Naive thymus-derived CD4-positive, alpha-beta T cell (primary cell): Measurements from ENCODE around the gene AXIN1. TPM values are rescaled to one million over a fixed set of nuclear protein-coding genes. Genes with fewer than 3 reads are reported as not detected.
A peak's percentile ranks its signal among the peaks of the same experiment; 100 is the strongest.

ENCODE experiments used
- ATAC-seq: fragments of 150-1000 bp; cut with Tn5 transposase; 2 replicates; pipeline ENCODE4 v1.10.0; 2021; ENCODE audit warnings: mild to moderate bottlenecking, moderate library complexity
- CTCF ChIA-PET: fragments of 350-600 bp; sonication (Branson Sonifier 250); formaldehyde crosslinking; loops from one replicate; lab custom pipeline; 2021; ENCODE audit warnings: antibody characterized with exemption; lab: Charles Lee
- POLR2A ChIA-PET: fragments of 350-600 bp; sonication (Branson Sonifier 250); formaldehyde crosslinking; loops from one replicate; lab custom pipeline; 2021; ENCODE audit warnings: antibody characterized with exemption, inconsistent platforms; lab: Charles Lee
- DNase-seq, 9 donors: peaks; one replicate each; pipeline versions ENCODE4 v3.0.0 to v3.0.0-alpha.2; 2020 to 2022; ENCODE audit warnings: mixed read lengths in 1 of 9
- H3K27ac ChIP-seq: one replicate; pipeline ENCODE4 v1.7.0; 2013; ENCODE audit warnings: mild to moderate bottlenecking, low read depth, low read length, moderate library complexity
- H3K27me3 ChIP-seq, 2 donors: one replicate each; pipeline ENCODE4 v1.7.0; 2013; ENCODE audit warnings: low read length in 2 of 2, mild to moderate bottlenecking in 2 of 2, moderate library complexity in 2 of 2; ENCODE audit not compliant: control insufficient read depth in 2 of 2, insufficient read depth in 2 of 2
- H3K36me3 ChIP-seq, 3 experiments: 1 replicate in 2 of 3; 2 replicates in 1 of 3; pipeline ENCODE4 v1.7.0; 2013; ENCODE audit warnings: low read length in 3 of 3, mild to moderate bottlenecking in 3 of 3, moderate library complexity in 1 of 3; ENCODE audit not compliant: insufficient read depth in 3 of 3, control insufficient read depth in 2 of 3
- H3K4me1 ChIP-seq, 2 donors: one replicate each; pipeline ENCODE4 v1.7.0; 2013; ENCODE audit warnings: low read length in 2 of 2, mild to moderate bottlenecking in 2 of 2, moderate library complexity in 1 of 2; ENCODE audit not compliant: control insufficient read depth in 2 of 2, insufficient read depth in 2 of 2
- H3K4me3 ChIP-seq: 2 replicates; pipeline ENCODE4 v1.7.0; 2013; ENCODE audit warnings: mild to moderate bottlenecking, low read length
- H3K9me3 ChIP-seq, 3 experiments: 1 replicate in 2 of 3; 2 replicates in 1 of 3; pipeline ENCODE4 v1.7.0; 2013; ENCODE audit warnings: low read length in 3 of 3; ENCODE audit not compliant: control insufficient read depth in 2 of 3
- H3K27ac Mint-ChIP-seq, 9 donors: one replicate each; pipeline ENCODE4 v1.8.0; 2020 to 2022; ENCODE audit warnings: mixed read lengths in 9 of 9, mild to moderate bottlenecking in 8 of 9, moderate library complexity in 5 of 9, inconsistent platforms in 2 of 9
- H3K27me3 Mint-ChIP-seq, 5 donors: one replicate each; pipeline ENCODE4 v1.8.0; 2021 to 2022; ENCODE audit warnings: mixed read lengths in 5 of 5, mild to moderate bottlenecking in 1 of 5
- H3K36me3 Mint-ChIP-seq, 5 donors: one replicate each; pipeline ENCODE4 v1.8.0; 2020 to 2022; ENCODE audit warnings: mixed read lengths in 5 of 5, mild to moderate bottlenecking in 3 of 5, inconsistent platforms in 1 of 5
- H3K4me1 Mint-ChIP-seq, 7 donors: one replicate each; pipeline ENCODE4 v1.8.0; 2020 to 2022; ENCODE audit warnings: mixed read lengths in 7 of 7, mild to moderate bottlenecking in 3 of 7, inconsistent platforms in 1 of 7
- H3K4me3 Mint-ChIP-seq, 10 donors: one replicate each; pipeline ENCODE4 v1.8.0; 2020 to 2022; ENCODE audit warnings: mild to moderate bottlenecking in 10 of 10, mixed read lengths in 10 of 10, moderate library complexity in 6 of 10, inconsistent platforms in 2 of 10
- H3K9me3 Mint-ChIP-seq, 11 donors: one replicate each; pipeline ENCODE4 v1.8.0; 2020 to 2022; ENCODE audit warnings: mixed read lengths in 11 of 11, mild to moderate bottlenecking in 4 of 11, inconsistent platforms in 1 of 11, moderate library complexity in 1 of 11
- intact Hi-C, 2 donors: fragments of 100-400 bp; cut with micrococcal nuclease; formaldehyde crosslinking; loops; one replicate each; pipeline ENCODE4 v1.15.1; 2023
- polyA plus RNA-seq, 2 donors: library from polyadenylated mRNA; unstranded; fragments of 300-500 nt; fragmentation: Illumina TruSeq; gene quantifications; one replicate each; pipeline ENCODE4 v1.2.3, GENCODE V29; 2021
- total RNA-seq, 6 experiments: library from RNA in 5 of 6; stranded (reverse) in 5 of 6; gene quantifications; 1 replicate in 5 of 6; 2 replicates in 1 of 6; pipeline ENCODE4 v1.2.3 and lab custom pipeline; 2021 to 2026

Gene AXIN1
- total and polyA plus RNA-seq, 7 experiments from 2014 or later = 1.2 to 45.9 (median 36.2) TPM

GRCh38 chr16:293043-293775 lies 59.3 kb downstream of the AXIN1 start:
- no peak overlapping the region for H3K27ac Mint-ChIP-seq
- peaks cover 0 to 16% (median 3%) of the 10 kb centered on the region in 5 donors for H3K36me3 Mint-ChIP-seq
- DNase-seq = no peak
- CTCF ChIA-PET = no interaction called here
- Histone ChIP-seq H3K4me3 (no peak overlapping the region), H3K4me1 (no peaks in the 10 kb centered on the region), H3K36me3 (peaks cover 0 to 87% (median 9%) of the 10 kb centered on the region in 3 experiments), H3K27me3 (no peaks in the 10 kb centered on the region), H3K9me3 (no peaks in the 10 kb centered on the region), H3K27ac (no peak overlapping the region)
- intact Hi-C loops = no loop called here
- POLR2A ChIA-PET = no interaction called here
- no peak for ATAC-seq
- no peak overlapping the region for H3K4me3 Mint-ChIP-seq
- H3K4me1 Mint-ChIP-seq = no peaks in the 10 kb centered on the region
- no peaks in the 10 kb centered on the region for H3K9me3 Mint-ChIP-seq
- H3K27me3 Mint-ChIP-seq = no peaks in the 10 kb centered on the region

GRCh38 chr16:291539-291938 lies 61.0 kb downstream of the AXIN1 start:
- peaks cover 0 to 87% (median 9%) of the 10 kb centered on the region in 3 experiments for H3K36me3 ChIP-seq
- ATAC-seq (no peak), DNase-seq (no peak)
- CTCF ChIA-PET = no interaction called here
- H3K9me3 ChIP-seq = peaks cover 0 to 1% (median 0%) of the 10 kb centered on the region in 3 experiments
- POLR2A ChIA-PET = no interaction called here
- H3K27ac ChIP-seq = no peak overlapping the region
- no peaks in the 10 kb centered on the region for H3K27me3 ChIP-seq
- H3K4me3 ChIP-seq = no peak overlapping the region
- Mint-ChIP-seq H3K36me3 (peaks cover 0 to 26% (median 7%) of the 10 kb centered on the region in 5 donors), H3K4me1 (no peaks in the 10 kb centered on the region), H3K27ac (peak overlapping the region in 1 of 9 donors; percentile 18), H3K4me3 (no peak overlapping the region), H3K27me3 (no peaks in the 10 kb centered on the region), H3K9me3 (no peaks in the 10 kb centered on the region)
- H3K4me1 ChIP-seq = no peaks in the 10 kb centered on the region
- intact Hi-C loops = no loop called here

GRCh38 chr16:290681-291405 lies 61.7 kb downstream of the AXIN1 start:
- H3K27ac Mint-ChIP-seq = no peak overlapping the region
- Histone ChIP-seq H3K27me3 (no peaks in the 10 kb centered on the region), H3K9me3 (peaks cover 0 to 4% (median 0%) of the 10 kb centered on the region in 3 experiments), H3K36me3 (peaks cover 0 to 83% (median 9%) of the 10 kb centered on the region in 3 experiments), H3K4me1 (no peaks in the 10 kb centered on the region), H3K4me3 (no peak overlapping the region), H3K27ac (no peak overlapping the region)
- H3K4me3 Mint-ChIP-seq = no peak overlapping the region
- no peak for DNase-seq
- H3K27me3 Mint-ChIP-seq = no peaks in the 10 kb centered on the region
- ChIA-PET CTCF (no interaction called here), POLR2A (no interaction called here)
- no peak for ATAC-seq
- peaks cover 0 to 26% (median 7%) of the 10 kb centered on the region in 5 donors for H3K36me3 Mint-ChIP-seq
- H3K9me3 Mint-ChIP-seq = no peaks in the 10 kb centered on the region
- intact Hi-C loops = no loop called here
- no peaks in the 10 kb centered on the region for H3K4me1 Mint-ChIP-seq

GRCh38 chr16:290015-290680 lies 62.4 kb downstream of the AXIN1 start:
- Mint-ChIP-seq H3K9me3 (no peaks in the 10 kb centered on the region), H3K27ac (no peak overlapping the region), H3K27me3 (no peaks in the 10 kb centered on the region), H3K4me3 (no peak overlapping the region), H3K4me1 (no peaks in the 10 kb centered on the region), H3K36me3 (peaks cover 0 to 26% (median 7%) of the 10 kb centered on the region in 5 donors)
- DNase-seq = no peak
- Histone ChIP-seq H3K4me3 (no peak overlapping the region), H3K9me3 (peaks cover 0 to 4% (median 0%) of the 10 kb centered on the region in 3 experiments), H3K4me1 (no peaks in the 10 kb centered on the region), H3K27ac (no peak overlapping the region), H3K36me3 (peaks cover 0 to 79% (median 9%) of the 10 kb centered on the region in 3 experiments), H3K27me3 (no peaks in the 10 kb centered on the region)
- ChIA-PET POLR2A (no interaction called here), CTCF (no interaction called here)
- intact Hi-C loops = no loop called here
- ATAC-seq = no peak

GRCh38 chr16:289395-289997 lies 63.0 kb downstream of the AXIN1 start:
- Mint-ChIP-seq H3K27me3 (no peaks in the 10 kb centered on the region), H3K4me3 (no peak overlapping the region), H3K4me1 (no peaks in the 10 kb centered on the region), H3K9me3 (no peaks in the 10 kb centered on the region), H3K27ac (no peak overlapping the region), H3K36me3 (peaks cover 0 to 26% (median 7%) of the 10 kb centered on the region in 5 donors)
- Histone ChIP-seq H3K4me3 (no peak overlapping the region), H3K36me3 (peaks cover 0 to 79% (median 9%) of the 10 kb centered on the region in 3 experiments), H3K4me1 (no peaks in the 10 kb centered on the region), H3K9me3 (peaks cover 0 to 4% (median 0%) of the 10 kb centered on the region in 3 experiments), H3K27ac (no peak overlapping the region), H3K27me3 (no peaks in the 10 kb centered on the region)
- DNase-seq = no peak
- intact Hi-C loops = no loop called here
- POLR2A ChIA-PET = no interaction called here
- no peak for ATAC-seq
- CTCF ChIA-PET = no interaction called here

GRCh38 chr16:287981-288920 lies 64.3 kb downstream of the AXIN1 start:
- peaks cover 0 to 26% (median 7%) of the 10 kb centered on the region in 5 donors for H3K36me3 Mint-ChIP-seq
- CTCF ChIA-PET = no interaction called here
- H3K36me3 ChIP-seq = peaks cover 0 to 70% (median 9%) of the 10 kb centered on the region in 3 experiments

More at GRCh38 chr16:287981-288920, 64.3 kb downstream of the AXIN1 start:
- no peak overlapping the region for H3K4me3 Mint-ChIP-seq
- peak overlapping the region in 1 of 9 donors; percentile 6 for H3K27ac Mint-ChIP-seq
- POLR2A ChIA-PET = no interaction called here
- H3K27me3 Mint-ChIP-seq = no peaks in the 10 kb centered on the region
- H3K4me1 Mint-ChIP-seq = no peaks in the 10 kb centered on the region
- H3K9me3 Mint-ChIP-seq = no peaks in the 10 kb centered on the region
- DNase-seq = no peak
- Histone ChIP-seq H3K4me1 (no peaks in the 10 kb centered on the region), H3K4me3 (no peak overlapping the region), H3K27me3 (no peaks in the 10 kb centered on the region), H3K27ac (no peak overlapping the region), H3K9me3 (peaks cover 0 to 4% (median 0%) of the 10 kb centered on the region in 3 experiments)
- intact Hi-C loops = no loop called here
- ATAC-seq = no peak
